A549 (cell line): ENCODE data around the gene GSTO2.

Experiments used
- CTCF ChIP-seq: fragments of >200 bp; sonication (Bioruptor Twin); formaldehyde crosslinking; IDR thresholded peaks from 3 replicates; pipeline ENCODE4 v1.5.1; 2016
- HMGXB4 ChIP-seq: fragments of 250-450 bp; sonication (Bioruptor Pico); IDR thresholded peaks from 2 replicates; pipeline ENCODE4 v1.5.0; 2021; ENCODE audit warnings: mild to moderate bottlenecking, moderate library complexity, borderline replicate concordance
- JUN ChIP-seq, 2 experiments: fragments of >200 bp; sonication (Bioruptor Twin); formaldehyde crosslinking; IDR thresholded peaks; 2 replicates in 1 of 2; 3 replicates in 1 of 2; pipeline ENCODE4 v1.6.1; 2016 to 2017
- MAFK ChIP-seq: fragments of 450-650 bp; IDR thresholded peaks from 2 replicates; pipeline ENCODE4 v1.6.1; 2014; ENCODE audit not compliant: partially characterized antibody
- POLR2A ChIP-seq: IDR thresholded peaks from 2 replicates; pipeline ENCODE4 v1.6.1; 2012; ENCODE audit warnings: mild to moderate bottlenecking, low read length
- RAD21 ChIP-seq, 2 experiments: fragments of >200 bp in 1 of 2; sonication (Bioruptor Twin) in 1 of 2; formaldehyde crosslinking in 1 of 2; IDR thresholded peaks in 1 of 2; conservative IDR thresholded peaks in 1 of 2; 2 replicates in 1 of 2; 3 replicates in 1 of 2; pipeline ENCODE4 v1.6.1; 2012 to 2018; ENCODE audit warnings: inconsistent platforms in 1 of 2
- RARB ChIP-seq: fragments of 250-450 bp; sonication (Bioruptor Pico); IDR thresholded peaks from 2 replicates; pipeline ENCODE4 v1.8.0; 2021; ENCODE audit warnings: mild to moderate bottlenecking, moderate library complexity
- RNF2 ChIP-seq: fragments of 200-600 bp; sonication (generic); IDR thresholded peaks from 2 replicates; pipeline ENCODE4 v1.6.1; 2016; ENCODE audit warnings: low read depth, mild to moderate bottlenecking, antibody characterized with exemption, moderate library complexity, borderline replicate concordance
- SMC3 ChIP-seq: fragments of >200 bp; sonication (Bioruptor Twin); formaldehyde crosslinking; IDR thresholded peaks from 3 replicates; pipeline ENCODE4 v1.6.1; 2018; ENCODE audit warnings: inconsistent platforms

GRCh38 chr10:104274762-104275721 is 6.1 kb downstream of the GSTO2 start:
- TF ChIP-seq RARB: no peak
- no peak for TF ChIP-seq RNF2
- peak; percentile 83 for TF ChIP-seq CTCF
- no peak for TF ChIP-seq POLR2A
- TF ChIP-seq HMGXB4 (CRISPR knock-in tag): no peak
- TF ChIP-seq RAD21 (conservative IDR thresholded peaks at IDR 0.05 in 1 of 2, IDR thresholded peaks at IDR 0.05 in 1 of 2): peak; percentile 48 to 71; a peak in 4 of 5 replicates
- peak; percentile 88 for TF ChIP-seq SMC3
- no peak for TF ChIP-seq JUN (IDR thresholded peaks at IDR 0.05)
- no peak for TF ChIP-seq MAFK
